ENCODE measurements around the gene TEDDM1.

GRCh38 chr1:182366596-182366995 is 33.9 kb downstream of the TEDDM1 start:
- TF ChIP-seq, protein P1, sequence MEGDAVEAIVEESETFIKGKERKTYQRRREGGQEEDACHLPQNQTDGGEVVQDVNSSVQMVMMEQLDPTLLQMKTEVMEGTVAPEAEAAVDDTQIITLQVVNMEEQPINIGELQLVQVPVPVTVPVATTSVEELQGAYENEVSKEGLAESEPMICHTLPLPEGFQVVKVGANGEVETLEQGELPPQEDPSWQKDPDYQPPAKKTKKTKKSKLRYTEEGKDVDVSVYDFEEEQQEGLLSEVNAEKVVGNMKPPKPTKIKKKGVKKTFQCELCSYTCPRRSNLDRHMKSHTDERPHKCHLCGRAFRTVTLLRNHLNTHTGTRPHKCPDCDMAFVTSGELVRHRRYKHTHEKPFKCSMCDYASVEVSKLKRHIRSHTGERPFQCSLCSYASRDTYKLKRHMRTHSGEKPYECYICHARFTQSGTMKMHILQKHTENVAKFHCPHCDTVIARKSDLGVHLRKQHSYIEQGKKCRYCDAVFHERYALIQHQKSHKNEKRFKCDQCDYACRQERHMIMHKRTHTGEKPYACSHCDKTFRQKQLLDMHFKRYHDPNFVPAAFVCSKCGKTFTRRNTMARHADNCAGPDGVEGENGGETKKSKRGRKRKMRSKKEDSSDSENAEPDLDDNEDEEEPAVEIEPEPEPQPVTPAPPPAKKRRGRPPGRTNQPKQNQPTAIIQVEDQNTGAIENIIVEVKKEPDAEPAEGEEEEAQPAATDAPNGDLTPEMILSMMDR (optimal IDR thresholded peaks at IDR 0.05 in 1 of 3, IDR thresholded peaks at IDR 0.05 in 1 of 3, conservative IDR thresholded peaks at IDR 0.05 in 1 of 3; ENCODE audit: extremely low read depth in 1 of 3, insufficient read depth in 2 of 3, low read length in 3 of 3) = no peak
- TF ChIP-seq EZH2 (IDR thresholded peaks at IDR 0.05; ENCODE audit: low read length) = no peak
